SJCRH30 (cell line): Measurements from ENCODE around the gene CFAP43. TPM values are rescaled to one million over a fixed set of nuclear protein-coding genes. Genes with fewer than 3 reads are reported as not detected.

ENCODE experiments used
- DNase-seq, 2 experiments: peaks; one replicate each; pipeline ENCODE4 v3.0.0-alpha.2; 2015 to 2020
- H3K27ac ChIP-seq: fragments of 250-450 bp; sonication (Bioruptor Pico); 2 replicates; pipeline ENCODE4 v1.5.1; 2020; ENCODE audit warnings: mild to moderate bottlenecking, moderate library complexity
- H3K27me3 ChIP-seq: fragments of 250-450 bp; sonication (Bioruptor Pico); 2 replicates; pipeline ENCODE4 v1.5.1; 2020; ENCODE audit warnings: mild to moderate bottlenecking, moderate library complexity
- H3K36me3 ChIP-seq: fragments of 250-450 bp; sonication (Bioruptor Pico); 2 replicates; pipeline ENCODE4 v1.5.1; 2020; ENCODE audit warnings: mild to moderate bottlenecking, moderate library complexity
- H3K4me1 ChIP-seq: fragments of 250-450 bp; sonication (Bioruptor Pico); 2 replicates; pipeline ENCODE4 v1.5.1; 2020; ENCODE audit warnings: mild to moderate bottlenecking, moderate library complexity
- H3K4me3 ChIP-seq: fragments of 250-450 bp; sonication (Bioruptor Pico); 2 replicates; pipeline ENCODE4 v1.5.1; 2020; ENCODE audit warnings: mild to moderate bottlenecking, moderate library complexity
- H3K9me3 ChIP-seq: fragments of 250-450 bp; sonication (Bioruptor Pico); replicated peaks from 2 replicates; pipeline ENCODE4 v1.5.1; 2020; ENCODE audit warnings: mild to moderate bottlenecking, moderate library complexity
- total RNA-seq: library from RNA; depleted of rRNA; stranded (reverse); fragments of >200 nt; shearing (Covaris generic); gene quantifications from 2 replicates; pipeline ENCODE4 v1.2.3, GENCODE V29; 2014

Gene CFAP43
- total RNA-seq, 1 experiment from 2014 or later, result not detected

- Histone ChIP-seq H3K36me3 (peaks cover 9% of the 10 kb centered on the region; the same call in 1 of the 2 replicates), H3K9me3 (no peaks in the 10 kb centered on the region)
These were observed 32.6 kb upstream of the CFAP43 start for GRCh38 chr10:104264783-104265182.

GRCh38 chr10:104262055-104262454 is 29.9 kb upstream of the CFAP43 start:
- Histone ChIP-seq H3K9me3 (no peaks in the 10 kb centered on the region), H3K4me3 (no peak overlapping the region), H3K27me3 (no peaks in the 10 kb centered on the region), H3K27ac (no peak overlapping the region), H3K4me1 (no peaks in the 10 kb centered on the region), H3K36me3 (peaks cover 12% of the 10 kb centered on the region)
- DNase-seq, result no peak

More at GRCh38 chr10:104264783-104265182, 32.6 kb upstream of the CFAP43 start:
- no peak for DNase-seq
- no peaks in the 10 kb centered on the region for H3K4me1 ChIP-seq
- no peak overlapping the region for H3K4me3 ChIP-seq
- no peaks in the 10 kb centered on the region for H3K27me3 ChIP-seq
- no peak overlapping the region for H3K27ac ChIP-seq

GRCh38 chr10:104260775-104261115 is 28.6 kb upstream of the CFAP43 start:
- H3K4me1 ChIP-seq, result no peaks in the 10 kb centered on the region
- H3K36me3 ChIP-seq, result peaks cover 7% of the 10 kb centered on the region
- H3K27ac ChIP-seq, result no peak overlapping the region
- no peaks in the 10 kb centered on the region for H3K27me3 ChIP-seq
- H3K9me3 ChIP-seq, result no peaks in the 10 kb centered on the region
- no peak overlapping the region for H3K4me3 ChIP-seq
- no peak for DNase-seq

GRCh38 chr10:104259999-104260774 is 28.0 kb upstream of the CFAP43 start:
- no peak overlapping the region for H3K27ac ChIP-seq
- H3K36me3 ChIP-seq, result peaks cover 3% of the 10 kb centered on the region; the same call in 1 of the 2 replicates
- H3K4me1 ChIP-seq, result no peaks in the 10 kb centered on the region
- H3K27me3 ChIP-seq, result no peaks in the 10 kb centered on the region
- H3K4me3 ChIP-seq, result no peak overlapping the region
- no peaks in the 10 kb centered on the region for H3K9me3 ChIP-seq
- DNase-seq, result no peak

GRCh38 chr10:104259456-104259855 is 27.3 kb upstream of the CFAP43 start:
- Histone ChIP-seq H3K27me3 (no peaks in the 10 kb centered on the region), H3K4me3 (no peak overlapping the region), H3K9me3 (no peaks in the 10 kb centered on the region), H3K4me1 (no peaks in the 10 kb centered on the region), H3K27ac (no peak overlapping the region), H3K36me3 (peaks cover 3% of the 10 kb centered on the region; the same call in 1 of the 2 replicates)
- DNase-seq, result no peak

- no peak for DNase-seq
- no peaks in the 10 kb centered on the region for H3K4me1 ChIP-seq
- H3K27ac ChIP-seq, result no peak overlapping the region
- no peaks in the 10 kb centered on the region for H3K27me3 ChIP-seq
- peaks cover 3% of the 10 kb centered on the region; the same call in 1 of the 2 replicates for H3K36me3 ChIP-seq
- no peak overlapping the region for H3K4me3 ChIP-seq
- no peaks in the 10 kb centered on the region for H3K9me3 ChIP-seq
These were observed 26.0 kb upstream of the CFAP43 start for GRCh38 chr10:104258209-104258608.

- no peak overlapping the region for H3K27ac ChIP-seq
- no peak overlapping the region for H3K4me3 ChIP-seq
These were observed 25.1 kb upstream of the CFAP43 start for GRCh38 chr10:104257235-104257634.

GRCh38 chr10:104256335-104256961 is 24.3 kb upstream of the CFAP43 start:
- Histone ChIP-seq H3K36me3 (peaks cover 3% of the 10 kb centered on the region; the same call in 1 of the 2 replicates), H3K9me3 (no peaks in the 10 kb centered on the region), H3K4me1 (no peaks in the 10 kb centered on the region), H3K4me3 (no peak overlapping the region), H3K27ac (no peak overlapping the region), H3K27me3 (no peaks in the 10 kb centered on the region)
- DNase-seq, result no peak

More at GRCh38 chr10:104257235-104257634, 25.1 kb upstream of the CFAP43 start:
- Histone ChIP-seq H3K4me1 (no peaks in the 10 kb centered on the region), H3K27me3 (no peaks in the 10 kb centered on the region), H3K9me3 (no peaks in the 10 kb centered on the region), H3K36me3 (peaks cover 3% of the 10 kb centered on the region; the same call in 1 of the 2 replicates)
- DNase-seq, result no peak

GRCh38 chr10:104255311-104255981 is 23.3 kb upstream of the CFAP43 start:
- no peak for DNase-seq
- H3K36me3 ChIP-seq, result peaks cover 3% of the 10 kb centered on the region; the same call in 1 of the 2 replicates
- H3K27ac ChIP-seq, result peak overlapping the region; percentile 71
- peak overlapping the region; percentile 82 for H3K4me3 ChIP-seq
- H3K27me3 ChIP-seq, result no peaks in the 10 kb centered on the region
- H3K4me1 ChIP-seq, result no peaks in the 10 kb centered on the region
- no peaks in the 10 kb centered on the region for H3K9me3 ChIP-seq

GRCh38 chr10:104254493-104255310 is 22.5 kb upstream of the CFAP43 start, which contains the start of gene GSTO1:
Gene GSTO1 (plus strand): TSS chr10:104254892. CDS start chr10:104254929, 37 bp downstream.
- Histone ChIP-seq H3K4me3 (peak within 1 kb of the TSS; percentile 82), H3K4me1 (no peaks in the 10 kb centered on the region), H3K36me3 (peaks cover 3% of the 10 kb centered on the region; the same call in 1 of the 2 replicates), H3K27ac (peak within 1 kb of the TSS; percentile 71), H3K27me3 (no peaks in the 10 kb centered on the region), H3K9me3 (no peaks in the 10 kb centered on the region)
- peak; percentile 65 to 67 for DNase-seq

- Histone ChIP-seq H3K9me3 (no peaks in the 10 kb centered on the region), H3K4me1 (no peaks in the 10 kb centered on the region), H3K36me3 (peaks cover 3% of the 10 kb centered on the region; the same call in 1 of the 2 replicates), H3K4me3 (peak overlapping the region; percentile 82), H3K27me3 (no peaks in the 10 kb centered on the region), H3K27ac (no peak overlapping the region)
- DNase-seq, result no peak
These were observed 21.6 kb upstream of the CFAP43 start for GRCh38 chr10:104253606-104254410.

GRCh38 chr10:104253106-104253505 is 20.9 kb upstream of the CFAP43 start:
- DNase-seq, result no peak
- no peaks in the 10 kb centered on the region for H3K27me3 ChIP-seq
- no peaks in the 10 kb centered on the region for H3K4me1 ChIP-seq
- H3K9me3 ChIP-seq, result no peaks in the 10 kb centered on the region
- no peak overlapping the region for H3K27ac ChIP-seq
- peaks cover 3% of the 10 kb centered on the region; the same call in 1 of the 2 replicates for H3K36me3 ChIP-seq
- no peak overlapping the region for H3K4me3 ChIP-seq

- no peaks in the 10 kb centered on the region for H3K4me1 ChIP-seq
- no peaks in the 10 kb centered on the region for H3K27me3 ChIP-seq
- no peak overlapping the region for H3K4me3 ChIP-seq
- no peak for DNase-seq
- no peak overlapping the region for H3K27ac ChIP-seq
- no peaks in the 10 kb centered on the region for H3K9me3 ChIP-seq
- H3K36me3 ChIP-seq, result no peaks in the 10 kb centered on the region
These were observed 20.2 kb upstream of the CFAP43 start for GRCh38 chr10:104252368-104252767.
